HepG2 (cell line): ENCODE results near the gene PCED1B.

Experiments
- ELF1 ChIP-seq: sonication (generic); formaldehyde crosslinking; IDR thresholded peaks from 2 replicates; pipeline ENCODE4 v1.4.0; 2020; ENCODE audit warnings: missing genetic modification reagents
- HDAC2 ChIP-seq: sonication (generic); formaldehyde crosslinking; IDR thresholded peaks from 2 replicates; pipeline ENCODE4 v1.4.0; 2020; ENCODE audit warnings: missing genetic modification reagents
- POLR2AphosphoS5 ChIP-seq: IDR thresholded peaks from 2 replicates; pipeline ENCODE4 v1.6.1; 2012; ENCODE audit warnings: low read depth, low read length
- SP4 ChIP-seq: sonication (generic); formaldehyde crosslinking; IDR thresholded peaks from 2 replicates; pipeline ENCODE4 v1.8.1; 2023; ENCODE audit warnings: mild to moderate bottlenecking, missing genetic modification reagents
- TARDBP ChIP-seq: sonication (generic); formaldehyde crosslinking; IDR thresholded peaks from 2 replicates; pipeline ENCODE4 v1.8.0; 2022; ENCODE audit warnings: mild to moderate bottlenecking, missing genetic modification reagents
- TGIF2 ChIP-seq: IDR thresholded peaks from 2 replicates; pipeline ENCODE4 v1.6.1; 2016; ENCODE audit warnings: control low read depth, missing compliant biosample characterization
- ZBTB40 ChIP-seq, 2 experiments: fragments of 450-650 bp in 1 of 2; sonication (generic) in 1 of 2; formaldehyde crosslinking in 1 of 2; IDR thresholded peaks; 2 replicates each; pipeline versions ENCODE4 v1.6.1 to v1.8.0; 2016 to 2022; ENCODE audit warnings: antibody characterized with exemption in 1 of 2, mild to moderate bottlenecking in 1 of 2, missing genetic modification reagents in 1 of 2
- ZBTB49 ChIP-seq: sonication (generic); formaldehyde crosslinking; IDR thresholded peaks from 2 replicates; pipeline ENCODE4 v1.4.0; 2020; ENCODE audit warnings: missing genetic modification reagents, borderline replicate concordance
- ZNF552 ChIP-seq: sonication (generic); formaldehyde crosslinking; IDR thresholded peaks from 2 replicates; pipeline ENCODE4 v1.9.0; 2022; ENCODE audit warnings: missing genetic modification reagents, mild to moderate bottlenecking, borderline replicate concordance

- TF ChIP-seq SP4 (CRISPR knock-in tag) = no peak
- no peak for TF ChIP-seq ELF1 (CRISPR knock-in tag)
- no peak for TF ChIP-seq TGIF2 (CRISPR knock-in tag)
- TF ChIP-seq ZBTB49 (CRISPR knock-in tag) = no peak
- no peak for TF ChIP-seq POLR2AphosphoS5
- no peak for TF ChIP-seq HDAC2 (CRISPR knock-in tag)
- TF ChIP-seq ZBTB40 (IDR thresholded peaks at IDR 0.05) = no peak
- TF ChIP-seq ZBTB40 (CRISPR knock-in tag; IDR thresholded peaks at IDR 0.05) = no peak
- no peak for TF ChIP-seq ZNF552
- TF ChIP-seq TARDBP = no peak
These were observed 84.7 kb downstream of the PCED1B start for GRCh38 chr12:47164116-47164515.
